Neuronal stem cell (in vitro differentiated cells): Measurements from ENCODE around the gene SEMA3F.

Experiments
- DNase-seq: peaks from one replicate; pipeline ENCODE4 v3.0.0-alpha.2; 2013; ENCODE audit warnings: low spot score
- H2AFZ ChIP-seq: one replicate; pipeline ENCODE4 v1.6.1; 2013; ENCODE audit warnings: mild to moderate bottlenecking, low read length, inconsistent platforms
- H2AK5ac ChIP-seq: 2 replicates; pipeline ENCODE4 v1.6.1; 2013; ENCODE audit warnings: low read depth, mild to moderate bottlenecking, inconsistent platforms, low read length, moderate library complexity, mixed read lengths
- H2BK120ac ChIP-seq: 2 replicates; pipeline ENCODE4 v1.6.1; 2013; ENCODE audit warnings: low read depth, mild to moderate bottlenecking, inconsistent platforms, low read length, moderate library complexity, mixed read lengths
- H2BK12ac ChIP-seq: one replicate; pipeline ENCODE4 v1.6.1; 2013; ENCODE audit warnings: low read length, inconsistent platforms
- H2BK15ac ChIP-seq: 2 replicates; pipeline ENCODE4 v1.6.1; 2013; ENCODE audit warnings: mild to moderate bottlenecking, low read length, inconsistent platforms, mixed read lengths
- H2BK5ac ChIP-seq: one replicate; pipeline ENCODE4 v1.6.1; 2013; ENCODE audit warnings: inconsistent platforms, mild to moderate bottlenecking, low read length, moderate library complexity
- H3K14ac ChIP-seq: one replicate; pipeline ENCODE4 v1.6.1; 2013; ENCODE audit warnings: low read length, inconsistent platforms
- H3K18ac ChIP-seq: 2 replicates; pipeline ENCODE4 v1.6.1; 2013; ENCODE audit warnings: low read length, inconsistent platforms
- H3K23ac ChIP-seq: 2 replicates; pipeline ENCODE4 v1.6.1; 2013; ENCODE audit warnings: low read depth, mild to moderate bottlenecking, mixed read lengths, low read length, inconsistent platforms; ENCODE audit not compliant: poor library complexity
- H3K27ac ChIP-seq: replicated peaks from 3 replicates; pipeline ENCODE4 v1.5.1; 2013; ENCODE audit warnings: low read length, inconsistent platforms
- H3K27me3 ChIP-seq, 3 experiments: 2 replicates each; pipeline ENCODE4 v1.6.1; 2013; ENCODE audit warnings: low read length in 3 of 3, mild to moderate bottlenecking in 2 of 3, inconsistent platforms in 1 of 3, low read depth in 1 of 3, mixed read lengths in 1 of 3, moderate library complexity in 1 of 3; ENCODE audit not compliant: control insufficient read depth in 3 of 3, insufficient read depth in 3 of 3
- H3K36me3 ChIP-seq, 2 donors: replicated peaks in 1 of 2; 2 replicates each; pipeline ENCODE4 v1.6.1; 2013; ENCODE audit warnings: low read length in 2 of 2; ENCODE audit not compliant: control insufficient read depth in 2 of 2, insufficient read depth in 2 of 2
- H3K4ac ChIP-seq: 2 replicates; pipeline ENCODE4 v1.6.1; 2013; ENCODE audit warnings: inconsistent platforms, mild to moderate bottlenecking, low read length, moderate library complexity
- H3K4me1 ChIP-seq, 2 donors: 1 replicate in 1 of 2; 2 replicates in 1 of 2; pipeline ENCODE4 v1.6.1; 2013; ENCODE audit warnings: low read length in 2 of 2, low read depth in 1 of 2; ENCODE audit not compliant: control insufficient read depth in 2 of 2, insufficient read depth in 1 of 2
- H3K4me2 ChIP-seq: one replicate; pipeline ENCODE4 v1.6.1; 2013; ENCODE audit warnings: mild to moderate bottlenecking, low read length, inconsistent platforms; ENCODE audit not compliant: insufficient read depth, poor library complexity, severe bottlenecking
- H3K4me3 ChIP-seq, 2 donors: 2 replicates each; pipeline ENCODE4 v1.5.1; 2013; ENCODE audit warnings: low read length in 2 of 2, mild to moderate bottlenecking in 2 of 2, inconsistent platforms in 1 of 2, moderate library complexity in 1 of 2
- H3K79me1 ChIP-seq: one replicate; pipeline ENCODE4 v1.6.1; 2013; ENCODE audit warnings: low read depth, mild to moderate bottlenecking, inconsistent platforms, low read length, moderate library complexity
- H3K9ac ChIP-seq: one replicate; pipeline ENCODE4 v1.6.1; 2013; ENCODE audit warnings: mild to moderate bottlenecking, low read depth, low read length, inconsistent platforms; ENCODE audit not compliant: poor library complexity
- H3K9me3 ChIP-seq, 2 donors: replicated peaks in 1 of 2; 2 replicates each; pipeline versions ENCODE3 to v1.6.1; 2013; ENCODE audit warnings: low read length in 2 of 2, mild to moderate bottlenecking in 2 of 2, inconsistent platforms in 1 of 2, low read depth in 1 of 2, mixed read lengths in 1 of 2, moderate library complexity in 1 of 2; ENCODE audit not compliant: control insufficient read depth in 2 of 2, insufficient read depth in 1 of 2
- H4K8ac ChIP-seq: one replicate; pipeline ENCODE4 v1.6.1; 2013; ENCODE audit warnings: low read depth, mild to moderate bottlenecking, inconsistent platforms, low read length, moderate library complexity
- H4K91ac ChIP-seq: one replicate; pipeline ENCODE4 v1.6.1; 2013; ENCODE audit warnings: low read length, low read depth, mild to moderate bottlenecking, inconsistent platforms; ENCODE audit not compliant: poor library complexity
- WGBS, 2 donors: extraction: QIAGEN DNeasy Blood & Tissue Kit; methylation state at CpG; one replicate each; pipeline ENCODE4 v1.1.7; 2013; ENCODE audit warnings: missing lambda C conversion rate in 2 of 2, mixed read lengths in 1 of 2; ENCODE audit not compliant: insufficient read length in 2 of 2, insufficient replicate concordance in 1 of 2; ENCODE audit errors: extremely low coverage in 2 of 2; 5-methylcytosine and 5-hydroxymethylcytosine counted together

The SEMA3F gene

DNA sequence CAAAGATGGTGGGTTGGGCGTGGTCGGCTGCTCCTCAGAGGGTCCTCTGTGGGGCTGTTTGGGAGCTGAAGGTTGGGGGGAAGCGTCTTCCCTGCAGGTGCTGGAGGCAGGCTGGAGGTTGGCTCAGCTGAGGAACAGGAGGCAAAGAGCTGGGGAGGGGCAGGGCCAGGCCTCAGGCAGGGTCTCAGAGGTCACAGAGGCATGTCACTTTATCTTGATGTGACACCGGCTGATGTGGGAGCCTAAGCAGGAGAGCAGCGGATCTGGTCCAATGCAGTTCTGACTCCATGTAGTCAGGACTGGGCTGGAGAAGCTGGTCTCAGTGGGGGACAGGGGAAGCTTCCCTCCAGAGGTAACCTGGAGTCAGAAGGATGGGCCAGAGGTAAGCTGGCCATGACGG is 28.6 kb downstream of the SEMA3F start:
- no peak overlapping the region for H3K4me2 ChIP-seq
- peaks cover 0 to 5% of the 10 kb centered on the region in 2 donors for H3K4me1 ChIP-seq
- DNase-seq, result no peak
- H3K36me3 ChIP-seq, result peaks cover 0 to 51% of the 10 kb centered on the region in 2 donors
- WGBS, 2 donors, result no CpG with 5 or more reads among the region's 6 CpGs
- H3K23ac ChIP-seq, result no peak overlapping the region
- H2BK5ac ChIP-seq, result no peak overlapping the region
- H3K14ac ChIP-seq, result no peak overlapping the region
- H2BK12ac ChIP-seq, result no peak overlapping the region
- no peaks in the 10 kb centered on the region for H3K9me3 ChIP-seq
- H3K18ac ChIP-seq, result no peak overlapping the region
- H4K91ac ChIP-seq, result no peak overlapping the region
- no peak overlapping the region for H4K8ac ChIP-seq
- H2BK120ac ChIP-seq, result no peak overlapping the region
- no peak overlapping the region for H3K4me3 ChIP-seq
- H2BK15ac ChIP-seq, result no peak overlapping the region
- no peak overlapping the region for H3K27ac ChIP-seq
- peaks cover 2% of the 10 kb centered on the region for H3K79me1 ChIP-seq
- H2AFZ ChIP-seq, result peak overlapping the region; percentile 28
- H2AK5ac ChIP-seq, result no peak overlapping the region
- H3K9ac ChIP-seq, result no peak overlapping the region
- no peak overlapping the region for H3K4ac ChIP-seq
- no peaks in the 10 kb centered on the region for H3K27me3 ChIP-seq

DNA sequence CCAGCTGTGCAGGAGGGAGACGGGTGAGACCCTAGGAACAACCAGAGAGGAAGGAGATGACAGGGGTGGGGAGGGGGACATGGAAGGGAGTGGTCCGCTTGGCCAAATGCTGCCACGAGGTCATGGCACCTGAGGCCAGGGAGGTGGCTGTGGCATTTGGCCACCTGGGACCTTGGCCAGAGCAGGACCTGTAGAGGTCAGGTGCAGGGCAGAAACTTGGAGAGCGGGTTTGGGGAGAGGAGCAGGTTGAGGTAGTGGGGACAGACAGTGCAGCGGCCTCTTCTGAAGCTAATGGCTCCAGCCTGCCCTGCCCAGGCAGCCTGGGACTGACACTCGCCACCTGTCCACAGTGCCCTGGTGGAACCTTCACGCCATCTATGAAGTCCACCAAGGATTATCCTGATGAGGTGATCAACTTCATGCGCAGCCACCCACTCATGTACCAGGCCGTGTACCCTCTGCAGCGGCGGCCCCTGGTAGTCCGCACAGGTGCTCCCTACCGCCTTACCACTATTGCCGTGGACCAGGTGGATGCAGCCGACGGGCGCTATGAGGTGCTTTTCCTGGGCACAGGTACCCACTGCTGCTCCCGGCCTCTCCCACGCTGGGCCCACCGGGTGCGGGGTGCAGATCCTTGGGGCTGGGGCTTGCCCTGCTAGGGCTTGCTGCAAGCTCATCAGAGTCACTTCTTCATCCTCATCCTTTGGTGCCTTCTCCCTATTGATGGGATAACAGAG is 29.3 kb downstream of the SEMA3F start:
- peaks cover 0 to 51% of the 10 kb centered on the region in 2 donors for H3K36me3 ChIP-seq
- H2BK5ac ChIP-seq, result no peak overlapping the region
- no peak overlapping the region for H3K18ac ChIP-seq
- H2BK12ac ChIP-seq, result no peak overlapping the region
- no CpG with 5 or more reads among the region's 21 CpGs for WGBS, 2 donors
- no peak overlapping the region for H3K27ac ChIP-seq
- no peak overlapping the region for H3K4me2 ChIP-seq
- no peak overlapping the region for H2AFZ ChIP-seq
- peaks cover 2% of the 10 kb centered on the region for H3K79me1 ChIP-seq
- peak overlapping the region; percentile 34 for H3K23ac ChIP-seq
- peaks cover 4 to 5% of the 10 kb centered on the region in 2 donors for H3K4me1 ChIP-seq
- no peak overlapping the region for H3K14ac ChIP-seq
- H3K4me3 ChIP-seq, result no peak overlapping the region
- no peak overlapping the region for H4K91ac ChIP-seq
- H4K8ac ChIP-seq, result no peak overlapping the region
- H3K9ac ChIP-seq, result no peak overlapping the region
- no peak overlapping the region for H2BK15ac ChIP-seq
- H3K4ac ChIP-seq, result no peak overlapping the region
- no peaks in the 10 kb centered on the region for H3K27me3 ChIP-seq
- H2AK5ac ChIP-seq, result no peak overlapping the region
- no peak overlapping the region for H2BK120ac ChIP-seq
- H3K9me3 ChIP-seq, result no peaks in the 10 kb centered on the region
- DNase-seq, result no peak

- no CpG with 5 or more reads among the region's 4 CpGs for WGBS, 2 donors
- H3K4me3 ChIP-seq, result no peak overlapping the region
- H3K27ac ChIP-seq, result no peak overlapping the region
- no peak overlapping the region for H2AFZ ChIP-seq
- H4K91ac ChIP-seq, result no peak overlapping the region
- no peak overlapping the region for H2BK120ac ChIP-seq
- no peaks in the 10 kb centered on the region for H3K27me3 ChIP-seq
- H3K9me3 ChIP-seq, result no peaks in the 10 kb centered on the region
- H3K4me1 ChIP-seq, result peaks cover 4 to 5% of the 10 kb centered on the region in 2 donors
- peaks cover 0 to 51% of the 10 kb centered on the region in 2 donors for H3K36me3 ChIP-seq
- H2BK5ac ChIP-seq, result no peak overlapping the region
- H3K4me2 ChIP-seq, result no peak overlapping the region
- DNase-seq, result no peak
- H3K9ac ChIP-seq, result no peak overlapping the region
- H3K14ac ChIP-seq, result no peak overlapping the region
- H4K8ac ChIP-seq, result no peak overlapping the region
- H3K18ac ChIP-seq, result no peak overlapping the region
- H2BK15ac ChIP-seq, result no peak overlapping the region
- H2AK5ac ChIP-seq, result no peak overlapping the region
- H3K23ac ChIP-seq, result peak overlapping the region; percentile 34
- no peak overlapping the region for H3K4ac ChIP-seq
- no peak overlapping the region for H2BK12ac ChIP-seq
- H3K79me1 ChIP-seq, result peaks cover 2% of the 10 kb centered on the region
Measured at GRCh38 chr3:50185230-50185629, 30.1 kb downstream of the SEMA3F start.

DNA sequence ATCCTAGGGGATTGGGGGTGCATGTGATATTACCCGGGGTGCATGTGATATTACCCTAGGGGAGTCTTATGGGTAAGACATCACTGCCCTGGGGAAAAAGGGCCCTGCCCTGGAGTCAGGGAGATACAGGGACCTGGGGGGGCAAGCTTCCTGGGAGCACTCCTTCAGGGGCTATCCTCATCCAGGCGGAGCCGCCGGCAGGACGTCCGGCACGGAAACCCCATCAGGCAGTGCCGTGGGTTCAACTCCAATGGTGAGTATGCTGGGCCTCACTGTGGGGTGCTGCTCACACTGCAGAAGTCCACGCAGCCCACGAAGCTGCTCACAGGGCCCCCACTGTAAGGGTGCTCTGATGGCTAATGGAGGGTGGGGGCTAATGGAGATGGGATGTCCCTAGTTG is 31.0 kb downstream of the SEMA3F start:
- Histone ChIP-seq H3K36me3 (peaks cover 0 to 51% of the 10 kb centered on the region in 2 donors), H2BK5ac (no peak overlapping the region), H3K27me3 (peaks cover 0 to 4% (median 0%) of the 10 kb centered on the region in 3 experiments), H3K9ac (peak overlapping the region; percentile 24), H2BK15ac (no peak overlapping the region), H3K4me1 (peaks cover 4 to 5% of the 10 kb centered on the region in 2 donors), H3K23ac (no peak overlapping the region), H3K4ac (no peak overlapping the region), H3K9me3 (no peaks in the 10 kb centered on the region), H3K4me3 (no peak overlapping the region), H3K79me1 (peaks cover 2% of the 10 kb centered on the region), H3K4me2 (no peak overlapping the region), H4K8ac (no peak overlapping the region), H2AK5ac (no peak overlapping the region), H3K18ac (no peak overlapping the region), H2BK12ac (no peak overlapping the region), H4K91ac (no peak overlapping the region), H2BK120ac (no peak overlapping the region), H3K27ac (no peak overlapping the region), H3K14ac (no peak overlapping the region), H2AFZ (no peak overlapping the region)
- no CpG with 5 or more reads among the region's 10 CpGs for WGBS, 2 donors
- no peak for DNase-seq
